GM23338 (cell line): ENCODE measurements around the gene RNF32. TPM values are rescaled to one million over a fixed set of nuclear protein-coding genes. Genes with fewer than 3 reads are reported as not detected.

Source experiments
- CREB1 ChIP-seq: fragments of 250-450 bp; sonication (Bioruptor Pico); IDR thresholded peaks from 2 replicates; pipeline ENCODE4 v1.5.0; 2020; ENCODE audit warnings: low read depth, mild to moderate bottlenecking, moderate library complexity
- CTCF ChIP-seq, 2 experiments: fragments of 200-600 bp in 1 of 2; sonication (generic) in 1 of 2; conservative IDR thresholded peaks; 2 replicates each; pipeline versions ENCODE4 v1.5.1 to v1.6.1; 2016 to 2017; ENCODE audit warnings: antibody characterized with exemption in 2 of 2, low read depth in 2 of 2, mild to moderate bottlenecking in 2 of 2, moderate library complexity in 1 of 2
- EZH2 ChIP-seq: fragments of 200-600 bp; sonication (generic); IDR thresholded peaks from one replicate; pipeline ENCODE4 v1.8.0; 2017; ENCODE audit warnings: antibody characterized with exemption, mild to moderate bottlenecking, low read depth; ENCODE audit not compliant: unreplicated experiment
- JUNB ChIP-seq: IDR thresholded peaks from one replicate; pipeline ENCODE4 v1.6.1; 2016; ENCODE audit warnings: antibody characterized with exemption; ENCODE audit not compliant: unreplicated experiment
- NANOG ChIP-seq: IDR thresholded peaks from 2 replicates; pipeline ENCODE4 v1.6.1; 2016; ENCODE audit warnings: antibody characterized with exemption, borderline replicate concordance
- STAT1 ChIP-seq: IDR thresholded peaks from one replicate; pipeline ENCODE4 v1.6.1; 2016; ENCODE audit warnings: antibody characterized with exemption; ENCODE audit not compliant: unreplicated experiment
- ZNF114 ChIP-seq: fragments of 250-450 bp; sonication (Bioruptor Pico); IDR thresholded peaks from 2 replicates; pipeline ENCODE4 v1.5.0; 2020; ENCODE audit warnings: mild to moderate bottlenecking, moderate library complexity
- ZNF331 ChIP-seq: fragments of 250-450 bp; sonication (Bioruptor Pico); IDR thresholded peaks from 2 replicates; pipeline ENCODE4 v1.5.0; 2020; ENCODE audit warnings: low read depth, mild to moderate bottlenecking, moderate library complexity
- ZNF462 ChIP-seq: fragments of 250-450 bp; sonication (Bioruptor Pico); IDR thresholded peaks from 2 replicates; pipeline ENCODE4 v1.5.0; 2020; ENCODE audit warnings: mild to moderate bottlenecking, moderate library complexity
- polyA plus RNA-seq: library from polyadenylated mRNA; unstranded; fragments of >200 nt; fragmentation: Nextera tagmentation; extraction: Ambion mirVana; gene quantifications from 2 replicates; pipeline ENCODE4 v1.2.1, GENCODE V29; 2016
- total RNA-seq: library from RNA; depleted of rRNA; stranded (reverse); fragments of >200 nt; shearing (Covaris generic); gene quantifications from 2 replicates; pipeline ENCODE4 v1.2.3, GENCODE V29; 2014
- TF ChIP-seq, protein P1 (sequence below): IDR thresholded peaks from one replicate; pipeline ENCODE4 v1.6.1; 2018; ENCODE audit warnings: antibody characterized with exemption; ENCODE audit not compliant: unreplicated experiment

The RNF32 gene
- total and polyA plus RNA-seq, 2 experiments from 2014 or later, result 0.56 to 2.0 TPM

- TF ChIP-seq ZNF462 (CRISPR knock-in tag), result no peak
- no peak for TF ChIP-seq JUNB
- TF ChIP-seq ZNF114 (CRISPR knock-in tag), result no peak
- TF ChIP-seq, protein P1, sequence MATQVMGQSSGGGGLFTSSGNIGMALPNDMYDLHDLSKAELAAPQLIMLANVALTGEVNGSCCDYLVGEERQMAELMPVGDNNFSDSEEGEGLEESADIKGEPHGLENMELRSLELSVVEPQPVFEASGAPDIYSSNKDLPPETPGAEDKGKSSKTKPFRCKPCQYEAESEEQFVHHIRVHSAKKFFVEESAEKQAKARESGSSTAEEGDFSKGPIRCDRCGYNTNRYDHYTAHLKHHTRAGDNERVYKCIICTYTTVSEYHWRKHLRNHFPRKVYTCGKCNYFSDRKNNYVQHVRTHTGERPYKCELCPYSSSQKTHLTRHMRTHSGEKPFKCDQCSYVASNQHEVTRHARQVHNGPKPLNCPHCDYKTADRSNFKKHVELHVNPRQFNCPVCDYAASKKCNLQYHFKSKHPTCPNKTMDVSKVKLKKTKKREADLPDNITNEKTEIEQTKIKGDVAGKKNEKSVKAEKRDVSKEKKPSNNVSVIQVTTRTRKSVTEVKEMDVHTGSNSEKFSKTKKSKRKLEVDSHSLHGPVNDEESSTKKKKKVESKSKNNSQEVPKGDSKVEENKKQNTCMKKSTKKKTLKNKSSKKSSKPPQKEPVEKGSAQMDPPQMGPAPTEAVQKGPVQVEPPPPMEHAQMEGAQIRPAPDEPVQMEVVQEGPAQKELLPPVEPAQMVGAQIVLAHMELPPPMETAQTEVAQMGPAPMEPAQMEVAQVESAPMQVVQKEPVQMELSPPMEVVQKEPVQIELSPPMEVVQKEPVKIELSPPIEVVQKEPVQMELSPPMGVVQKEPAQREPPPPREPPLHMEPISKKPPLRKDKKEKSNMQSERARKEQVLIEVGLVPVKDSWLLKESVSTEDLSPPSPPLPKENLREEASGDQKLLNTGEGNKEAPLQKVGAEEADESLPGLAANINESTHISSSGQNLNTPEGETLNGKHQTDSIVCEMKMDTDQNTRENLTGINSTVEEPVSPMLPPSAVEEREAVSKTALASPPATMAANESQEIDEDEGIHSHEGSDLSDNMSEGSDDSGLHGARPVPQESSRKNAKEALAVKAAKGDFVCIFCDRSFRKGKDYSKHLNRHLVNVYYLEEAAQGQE, result no peak
- TF ChIP-seq CREB1 (CRISPR knock-in tag), result no peak
- no peak for TF ChIP-seq STAT1
- TF ChIP-seq CTCF (conservative IDR thresholded peaks at IDR 0.05; ENCODE audit: low read depth in 2 of 2), result no peak
- no peak for TF ChIP-seq NANOG
- TF ChIP-seq EZH2, result no peak
- no peak for TF ChIP-seq ZNF331 (CRISPR knock-in tag)
These were observed 14.7 kb downstream of the RNF32 start (continued) for GRCh38 chr7:156655251-156655650.
